Spleen (tissue), 11 donors: ENCODE results near the gene FMNL3. TPM values are rescaled to one million over a fixed set of nuclear protein-coding genes. Genes with fewer than 3 reads are reported as not detected.

Source experiments
- DNase-seq: peaks from one replicate; pipeline ENCODE4 v3.0.0-alpha.2; 2020
- H3K27ac ChIP-seq, 8 donors: fragments of 200-600 bp; sonication (generic) in 7 of 8; 1 replicate in 4 of 8; 2 replicates in 4 of 8; pipeline versions ENCODE4 v1.5.0 to v1.8.0; 2016 to 2021; ENCODE audit warnings: inconsistent platforms in 4 of 8, mild to moderate bottlenecking in 4 of 8, moderate library complexity in 1 of 8
- H3K27me3 ChIP-seq, 7 donors: fragments of 200-600 bp; sonication (generic) in 6 of 7; replicated peaks in 1 of 7; 1 replicate in 4 of 7; 2 replicates in 3 of 7; pipeline versions ENCODE4 v1.5.0 to v1.8.0; 2016 to 2021; ENCODE audit warnings: inconsistent platforms in 3 of 7, mild to moderate bottlenecking in 1 of 7
- H3K36me3 ChIP-seq, 6 donors: fragments of 200-600 bp; sonication (generic) in 5 of 6; 1 replicate in 4 of 6; 2 replicates in 2 of 6; pipeline versions ENCODE4 v1.5.0 to v1.8.0; 2016 to 2021; ENCODE audit warnings: inconsistent platforms in 2 of 6
- H3K4me1 ChIP-seq, 6 donors: fragments of 200-600 bp; sonication (generic) in 5 of 6; 1 replicate in 3 of 6; 2 replicates in 3 of 6; pipeline versions ENCODE4 v1.5.0 to v1.8.0; 2016 to 2021; ENCODE audit warnings: inconsistent platforms in 3 of 6
- H3K4me3 ChIP-seq, 8 donors: fragments of 200-600 bp; sonication (generic) in 7 of 8; 1 replicate in 4 of 8; 2 replicates in 4 of 8; pipeline versions ENCODE4 v1.5.0 to v1.8.0; 2016 to 2021; ENCODE audit warnings: inconsistent platforms in 4 of 8, mild to moderate bottlenecking in 4 of 8, moderate library complexity in 2 of 8
- H3K9me3 ChIP-seq, 8 donors: fragments of 200-600 bp; sonication (generic) in 7 of 8; 1 replicate in 4 of 8; 2 replicates in 4 of 8; pipeline versions ENCODE4 v1.5.0 to v1.8.0; 2016 to 2021; ENCODE audit warnings: inconsistent platforms in 4 of 8
- POLR2A ChIP-seq, 3 donors: fragments of 450-650 bp; IDR thresholded peaks; one replicate each; pipeline ENCODE4 v1.5.1; 2017; ENCODE audit warnings: antibody characterized with exemption in 3 of 3, mild to moderate bottlenecking in 1 of 3
- POLR2AphosphoS5 ChIP-seq, 3 donors: sonication (generic); formaldehyde crosslinking; IDR thresholded peaks; one replicate each; pipeline ENCODE4 v1.5.1; 2017; ENCODE audit warnings: antibody characterized with exemption in 3 of 3
- WGBS, 5 donors: extraction: QIAGEN DNeasy Blood & Tissue Kit in 3 of 5; methylation state at CpG; one replicate each; pipeline versions ENCODE4 v1.1.5 to v1.1.7; 2013 to 2018; 5-methylcytosine and 5-hydroxymethylcytosine counted together
- intact Hi-C: fragments of 100-400 bp; cut with DNase I; formaldehyde crosslinking; loops from one replicate; pipeline ENCODE4 v1.15.0; 2023; ENCODE audit warnings: low total_unique reads
- polyA plus RNA-seq, 3 donors: library from polyadenylated mRNA; stranded (reverse); fragments of 200-250 nt; gene quantifications; one replicate each; pipeline ENCODE4 v1.2.1, GENCODE V29; 2013
- total RNA-seq, 7 donors: library from RNA; depleted of rRNA in 3 of 7; stranded (reverse); fragments of >200 nt in 3 of 7; fragmentation: NEBNext Ultra II Directional in 4 of 7; extraction: Animal tissue kit (Norgen Biotek cat#: 25700) in 4 of 7; gene quantifications; one replicate each; pipeline versions ENCODE4 v1.1.0 to v1.2.1, GENCODE V29; 2016 to 2021
- TF ChIP-seq, protein P1 (sequence below), 11 experiments: fragments of 200-600 bp in 7 of 11; fragments of 450-650 bp in 4 of 11; sonication (generic) in 4 of 11; IDR thresholded peaks in 8 of 11; conservative IDR thresholded peaks in 3 of 11; 1 replicate in 7 of 11; 2 replicates in 4 of 11; pipeline versions ENCODE4 v1.4.0 to v1.8.0; 2016 to 2021; ENCODE audit warnings: antibody characterized with exemption in 11 of 11, inconsistent platforms in 4 of 11, mild to moderate bottlenecking in 1 of 11
- donor health status: healthy with polysubstance abuse.
- donor health status: DM: no; HTN: no; CAD: no; lungs with moderate emphysema.
- donor health status: DM: no; HTN: no; CAD: no.
- donor health status: Bipolar disorder and iron deficiency.
- donor health status: healthy.
- donor health status: DM: no; HTN: no; CAD: no.
- donor health status: DM: yes; HTN: yes; CAD: no.

FMNL3 gene
- total and polyA plus RNA-seq, 10 donors, result 8.6 to 46.9 (median 27.3) TPM

- Histone ChIP-seq H3K4me1 (peaks cover 52 to 96% (median 86%) of the 10 kb centered on the region in 6 donors), H3K27me3 (peaks cover 0 to 5% (median 0%) of the 10 kb centered on the region in 7 donors), H3K4me3 (no peak overlapping the region), H3K9me3 (no peaks in the 10 kb centered on the region), H3K36me3 (no peaks in the 10 kb centered on the region), H3K27ac (peak overlapping the region in 1 of 8 donors; percentile 31)
- DNase-seq, result no peak
- intact Hi-C loops, result no loop called here
- TF ChIP-seq, protein P1, sequence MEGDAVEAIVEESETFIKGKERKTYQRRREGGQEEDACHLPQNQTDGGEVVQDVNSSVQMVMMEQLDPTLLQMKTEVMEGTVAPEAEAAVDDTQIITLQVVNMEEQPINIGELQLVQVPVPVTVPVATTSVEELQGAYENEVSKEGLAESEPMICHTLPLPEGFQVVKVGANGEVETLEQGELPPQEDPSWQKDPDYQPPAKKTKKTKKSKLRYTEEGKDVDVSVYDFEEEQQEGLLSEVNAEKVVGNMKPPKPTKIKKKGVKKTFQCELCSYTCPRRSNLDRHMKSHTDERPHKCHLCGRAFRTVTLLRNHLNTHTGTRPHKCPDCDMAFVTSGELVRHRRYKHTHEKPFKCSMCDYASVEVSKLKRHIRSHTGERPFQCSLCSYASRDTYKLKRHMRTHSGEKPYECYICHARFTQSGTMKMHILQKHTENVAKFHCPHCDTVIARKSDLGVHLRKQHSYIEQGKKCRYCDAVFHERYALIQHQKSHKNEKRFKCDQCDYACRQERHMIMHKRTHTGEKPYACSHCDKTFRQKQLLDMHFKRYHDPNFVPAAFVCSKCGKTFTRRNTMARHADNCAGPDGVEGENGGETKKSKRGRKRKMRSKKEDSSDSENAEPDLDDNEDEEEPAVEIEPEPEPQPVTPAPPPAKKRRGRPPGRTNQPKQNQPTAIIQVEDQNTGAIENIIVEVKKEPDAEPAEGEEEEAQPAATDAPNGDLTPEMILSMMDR (IDR thresholded peaks at IDR 0.05 in 8 of 11, conservative IDR thresholded peaks at IDR 0.05 in 3 of 11), result no peak
- TF ChIP-seq POLR2AphosphoS5 (IDR thresholded peaks at IDR 0.05) (no peak), POLR2A (IDR thresholded peaks at IDR 0.05) (no peak)
Observed at GRCh38 chr12:49702676-49703215, 4.5 kb downstream of the FMNL3 start.

- WGBS, 5 donors, result 48 to 83% (median 79%) methylated on average over 3 of the region's 3 CpGs
- no peak overlapping the region for H3K27ac ChIP-seq
Observed at GRCh38 chr12:49702009-49702408, 5.2 kb downstream of the FMNL3 start.

DNA sequence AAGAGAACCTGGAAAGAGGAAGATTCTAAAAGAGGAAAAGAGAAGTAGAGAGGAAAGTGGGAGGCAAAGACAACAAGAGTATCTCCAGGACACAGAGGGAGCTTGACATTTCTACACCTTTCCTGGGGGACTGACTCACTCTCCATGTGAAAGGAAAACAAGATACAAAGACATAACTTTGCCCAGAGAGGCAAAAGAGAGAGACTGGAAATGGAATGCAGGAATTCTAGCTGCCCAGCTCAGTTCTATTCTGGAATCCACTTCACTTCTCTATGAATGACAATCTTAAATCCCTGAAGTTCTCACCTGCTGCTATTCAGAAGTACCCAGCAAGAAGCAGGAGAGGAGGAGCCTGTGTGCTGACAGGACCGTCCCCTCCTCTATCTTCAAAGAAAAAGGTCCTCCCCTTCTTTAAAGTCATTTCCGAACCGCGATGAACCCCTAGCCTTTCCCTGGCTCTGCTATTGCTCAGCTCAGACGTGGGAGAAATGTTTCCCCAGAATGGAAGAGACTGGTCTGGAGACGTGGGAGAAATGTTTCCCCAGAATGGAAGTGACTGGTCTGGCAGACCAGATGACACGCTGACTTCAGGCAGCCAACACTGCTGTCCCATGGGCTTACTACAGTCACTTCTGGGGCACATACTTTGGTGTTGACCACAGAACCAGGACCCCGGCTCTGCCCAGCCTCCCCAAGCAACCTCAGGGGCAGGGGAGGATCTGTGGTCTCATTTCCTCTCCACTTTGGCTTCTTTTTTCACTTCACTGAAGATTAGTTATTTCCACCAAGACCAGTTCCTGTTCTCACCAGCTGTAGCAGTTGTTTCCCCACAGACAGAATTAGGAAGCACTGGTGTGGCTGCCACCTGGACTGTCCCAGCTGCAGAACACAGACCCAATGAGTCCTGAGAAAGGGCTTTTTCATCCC is 8.3 kb downstream of the FMNL3 start:
- no peaks in the 10 kb centered on the region for H3K9me3 ChIP-seq
- TF ChIP-seq, protein P1 (IDR thresholded peaks at IDR 0.05 in 8 of 11, conservative IDR thresholded peaks at IDR 0.05 in 3 of 11), result no peak
- no peak for TF ChIP-seq POLR2A (IDR thresholded peaks at IDR 0.05)
- TF ChIP-seq POLR2AphosphoS5 (IDR thresholded peaks at IDR 0.05), result peak in 2 of 3 donors; percentile 69 to 70
- peak overlapping the region in 6 of 8 donors; percentile 9 to 54 (median 14) for H3K4me3 ChIP-seq
- H3K36me3 ChIP-seq, result no peaks in the 10 kb centered on the region
- 4 to 8% (median 6%) methylated on average over 8 of the region's 8 CpGs for WGBS, 5 donors
- intact Hi-C loops, result no loop called here
- peak; percentile 82 for DNase-seq
- H3K4me1 ChIP-seq, result peaks cover 36 to 95% (median 68%) of the 10 kb centered on the region in 6 donors
- peak overlapping the region in 7 of 8 donors; percentile 56 to 83 (median 72) for H3K27ac ChIP-seq
- H3K27me3 ChIP-seq, result no peaks in the 10 kb centered on the region

More at GRCh38 chr12:49702009-49702408, 5.2 kb downstream of the FMNL3 start:
- intact Hi-C loops, result no loop called here
- no peak for DNase-seq
- TF ChIP-seq POLR2A (IDR thresholded peaks at IDR 0.05) (no peak), POLR2AphosphoS5 (IDR thresholded peaks at IDR 0.05) (no peak)
- TF ChIP-seq, protein P1 (IDR thresholded peaks at IDR 0.05 in 8 of 11, conservative IDR thresholded peaks at IDR 0.05 in 3 of 11), result no peak
- peaks cover 52 to 100% (median 90%) of the 10 kb centered on the region in 6 donors for H3K4me1 ChIP-seq
- no peaks in the 10 kb centered on the region for H3K9me3 ChIP-seq
- H3K27me3 ChIP-seq, result peaks cover 0 to 5% (median 0%) of the 10 kb centered on the region in 7 donors
- no peaks in the 10 kb centered on the region for H3K36me3 ChIP-seq
- no peak overlapping the region for H3K4me3 ChIP-seq

DNA sequence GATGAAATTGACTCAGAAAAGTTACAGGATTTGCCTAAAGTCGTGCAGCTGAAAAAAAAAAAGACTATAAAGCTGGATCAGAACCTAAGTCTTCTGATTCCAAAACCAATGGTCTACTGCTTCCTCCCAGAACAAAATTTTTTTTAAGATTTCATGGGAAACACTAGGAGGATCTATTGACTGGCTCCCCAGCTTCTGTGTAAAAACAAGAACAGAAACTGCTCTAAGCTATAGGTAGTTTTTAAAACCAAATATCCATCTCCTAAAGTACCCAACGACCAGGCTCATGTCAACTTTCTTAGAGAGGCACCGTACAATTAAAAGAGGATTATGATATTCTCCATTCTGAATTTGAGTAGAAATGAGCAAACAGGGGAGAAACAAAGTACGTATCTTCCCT is 9.4 kb downstream of the FMNL3 start:
- H3K27ac ChIP-seq, result peak overlapping the region in 4 of 8 donors; percentile 56 to 81 (median 74)
- intact Hi-C loops, result no loop called here
- no peaks in the 10 kb centered on the region for H3K36me3 ChIP-seq
- no peak overlapping the region for H3K4me3 ChIP-seq
- H3K4me1 ChIP-seq, result peaks cover 31 to 84% (median 59%) of the 10 kb centered on the region in 6 donors
- no peak for DNase-seq
- no peaks in the 10 kb centered on the region for H3K9me3 ChIP-seq
- WGBS, 5 donors, result 67 to 81% (median 76%) methylated on average over 4 of the region's 4 CpGs
- TF ChIP-seq POLR2A (IDR thresholded peaks at IDR 0.05) (no peak), POLR2AphosphoS5 (IDR thresholded peaks at IDR 0.05) (no peak)
- TF ChIP-seq, protein P1 (IDR thresholded peaks at IDR 0.05 in 8 of 11, conservative IDR thresholded peaks at IDR 0.05 in 3 of 11), result no peak
- H3K27me3 ChIP-seq, result no peaks in the 10 kb centered on the region
